Testis (tissue), 3 donors: Measurements from ENCODE around the gene HNRNPA2B1. TPM values are rescaled to one million over a fixed set of nuclear protein-coding genes. Genes with fewer than 3 reads are reported as not detected.

ENCODE experiments used
- DNase-seq: peaks from one replicate; pipeline ENCODE4 v3.0.0-alpha.2; 2019
- H3K27ac ChIP-seq, 2 donors: fragments of 200-600 bp; sonication (generic); one replicate each; pipeline ENCODE4 v1.5.1; 2019
- H3K27me3 ChIP-seq: fragments of 200-600 bp; sonication (generic); one replicate; pipeline ENCODE4 v1.5.1; 2019
- H3K36me3 ChIP-seq: fragments of 200-600 bp; sonication (generic); one replicate; pipeline ENCODE4 v1.5.1; 2017; ENCODE audit warnings: low read depth; ENCODE audit errors: missing control alignments
- H3K4me1 ChIP-seq: fragments of 200-600 bp; sonication (generic); one replicate; pipeline ENCODE4 v1.5.1; 2019
- H3K4me3 ChIP-seq, 2 donors: fragments of 200-600 bp; sonication (generic); one replicate each; pipeline ENCODE4 v1.5.1; 2017 to 2019
- H3K9me3 ChIP-seq: fragments of 200-600 bp; sonication (generic); one replicate; pipeline ENCODE4 v1.5.1; 2017
- CTCF ChIP-seq, 3 experiments: fragments of 450-650 bp in 2 of 3; fragments of 200-600 bp in 1 of 3; sonication (generic) in 1 of 3; IDR thresholded peaks; one replicate each; pipeline ENCODE4 v1.5.1; 2016 to 2019; ENCODE audit warnings: antibody characterized with exemption in 3 of 3, mild to moderate bottlenecking in 2 of 3, moderate library complexity in 1 of 3
- POLR2A ChIP-seq: fragments of 450-650 bp; IDR thresholded peaks from one replicate; pipeline ENCODE4 v1.6.1; 2017; ENCODE audit warnings: antibody characterized with exemption, mild to moderate bottlenecking, moderate library complexity
- WGBS, 2 donors: methylation state at CpG; one replicate each; pipeline ENCODE4 v1.1.5; 2018; 5-methylcytosine and 5-hydroxymethylcytosine counted together
- intact Hi-C: fragments of 100-400 bp; cut with DNase I; formaldehyde crosslinking; loops from one replicate; pipeline ENCODE4 v1.15.1; 2023; ENCODE audit warnings: low total_unique reads
- polyA plus RNA-seq: library from polyadenylated mRNA; stranded (reverse); fragments of 350-450 nt; fragmentation: Illumina TruSeq; extraction: RNeasy Lipid Tissue Mini Kit (QIAGEN cat#74804); gene quantifications from one replicate; pipeline ENCODE4 v1.2.3, GENCODE V29; 2014; ENCODE audit warnings: low read depth, low replicate concordance; ENCODE audit not compliant: insufficient read depth
- total RNA-seq, 2 donors: library from RNA; depleted of rRNA; stranded (reverse); fragments of >200 nt; gene quantifications; one replicate each; pipeline ENCODE4 v1.2.3, GENCODE V29; 2016

HNRNPA2B1 gene
- total and polyA plus RNA-seq, 3 donors from 2014 or later: 343 to 659 (median 372) TPM

- Histone ChIP-seq H3K27me3 (no peaks in the 10 kb centered on the region), H3K4me1 (peaks cover 13% of the 10 kb centered on the region), H3K27ac (no peak overlapping the region), H3K9me3 (no peaks in the 10 kb centered on the region), H3K36me3 (no peaks in the 10 kb centered on the region), H3K4me3 (no peak overlapping the region)
- 75 to 80% methylated on average over 7 of the region's 7 CpGs for WGBS, 2 donors
- intact Hi-C loops: no loop called here
- TF ChIP-seq POLR2A: no peak
- no peak for DNase-seq
These were observed 9.1 kb downstream of the HNRNPA2B1 start for GRCh38 chr7:26191233-26191973.

- 85 to 88% methylated on average over 1 of the region's 1 CpG for WGBS, 2 donors
- Histone ChIP-seq H3K4me3 (no peak overlapping the region), H3K36me3 (no peaks in the 10 kb centered on the region), H3K4me1 (peaks cover 10% of the 10 kb centered on the region), H3K27ac (no peak overlapping the region), H3K27me3 (no peaks in the 10 kb centered on the region), H3K9me3 (no peaks in the 10 kb centered on the region)
- no peak for DNase-seq
- TF ChIP-seq POLR2A (no peak), CTCF (IDR thresholded peaks at IDR 0.05) (no peak)
- intact Hi-C loops: no loop called here
These were observed 10.1 kb downstream of the HNRNPA2B1 start for GRCh38 chr7:26190417-26190869.

GRCh38 chr7:26189697-26190096 lies 10.8 kb downstream of the HNRNPA2B1 start:
- Histone ChIP-seq H3K36me3 (no peaks in the 10 kb centered on the region), H3K4me1 (peaks cover 10% of the 10 kb centered on the region), H3K4me3 (no peak overlapping the region), H3K27ac (no peak overlapping the region), H3K27me3 (no peaks in the 10 kb centered on the region), H3K9me3 (no peaks in the 10 kb centered on the region)
- no peak for TF ChIP-seq POLR2A
- TF ChIP-seq CTCF (IDR thresholded peaks at IDR 0.05): no peak
- DNase-seq: no peak
- 85 to 88% methylated on average over 3 of the region's 3 CpGs for WGBS, 2 donors
- intact Hi-C loops: no loop called here

GRCh38 chr7:26188957-26189541 lies 11.5 kb downstream of the HNRNPA2B1 start:
- peaks cover 7% of the 10 kb centered on the region for H3K4me1 ChIP-seq
- H3K4me3 ChIP-seq: no peak overlapping the region
- no peaks in the 10 kb centered on the region for H3K36me3 ChIP-seq
- intact Hi-C loops: no loop called here
- 84 to 85% methylated on average over 3 of the region's 3 CpGs for WGBS, 2 donors
- no peak for DNase-seq
- H3K27ac ChIP-seq: no peak overlapping the region
- no peaks in the 10 kb centered on the region for H3K27me3 ChIP-seq
- no peak for TF ChIP-seq POLR2A
- no peak for TF ChIP-seq CTCF (IDR thresholded peaks at IDR 0.05)
- no peaks in the 10 kb centered on the region for H3K9me3 ChIP-seq

GRCh38 chr7:26188206-26188956 lies 12.2 kb downstream of the HNRNPA2B1 start:
- intact Hi-C loops: no loop called here
- TF ChIP-seq POLR2A (no peak), CTCF (IDR thresholded peaks at IDR 0.05) (no peak)
- no peaks in the 10 kb centered on the region for H3K27me3 ChIP-seq
- 75 to 81% methylated on average over 9 of the region's 9 CpGs for WGBS, 2 donors
- no peak for DNase-seq
- H3K4me3 ChIP-seq: no peak overlapping the region
- H3K9me3 ChIP-seq: no peaks in the 10 kb centered on the region
- no peaks in the 10 kb centered on the region for H3K36me3 ChIP-seq
- peaks cover 3% of the 10 kb centered on the region for H3K4me1 ChIP-seq
- no peak overlapping the region for H3K27ac ChIP-seq
